ENCODE results near the gene GXYLT2. TPM values are rescaled to one million over a fixed set of nuclear protein-coding genes. Genes with fewer than 3 reads are reported as not detected.
A peak's percentile ranks its signal among the peaks of the same experiment; 100 is the strongest.

GXYLT2 gene
- total and polyA plus RNA-seq, 8 donors: 0.40 to 27.0 (median 1.4) TPM

GRCh38 chr3:72846166-72846565 lies 41.7 kb upstream of the GXYLT2 start:
- DNase-seq: no peak
- TF ChIP-seq, protein P1, sequence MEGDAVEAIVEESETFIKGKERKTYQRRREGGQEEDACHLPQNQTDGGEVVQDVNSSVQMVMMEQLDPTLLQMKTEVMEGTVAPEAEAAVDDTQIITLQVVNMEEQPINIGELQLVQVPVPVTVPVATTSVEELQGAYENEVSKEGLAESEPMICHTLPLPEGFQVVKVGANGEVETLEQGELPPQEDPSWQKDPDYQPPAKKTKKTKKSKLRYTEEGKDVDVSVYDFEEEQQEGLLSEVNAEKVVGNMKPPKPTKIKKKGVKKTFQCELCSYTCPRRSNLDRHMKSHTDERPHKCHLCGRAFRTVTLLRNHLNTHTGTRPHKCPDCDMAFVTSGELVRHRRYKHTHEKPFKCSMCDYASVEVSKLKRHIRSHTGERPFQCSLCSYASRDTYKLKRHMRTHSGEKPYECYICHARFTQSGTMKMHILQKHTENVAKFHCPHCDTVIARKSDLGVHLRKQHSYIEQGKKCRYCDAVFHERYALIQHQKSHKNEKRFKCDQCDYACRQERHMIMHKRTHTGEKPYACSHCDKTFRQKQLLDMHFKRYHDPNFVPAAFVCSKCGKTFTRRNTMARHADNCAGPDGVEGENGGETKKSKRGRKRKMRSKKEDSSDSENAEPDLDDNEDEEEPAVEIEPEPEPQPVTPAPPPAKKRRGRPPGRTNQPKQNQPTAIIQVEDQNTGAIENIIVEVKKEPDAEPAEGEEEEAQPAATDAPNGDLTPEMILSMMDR (IDR thresholded peaks at IDR 0.05): no peak
- no peak for TF ChIP-seq EP300 (IDR thresholded peaks at IDR 0.05)
- TF ChIP-seq POLR2AphosphoS5 (IDR thresholded peaks at IDR 0.05): no peak
- TF ChIP-seq POLR2A (IDR thresholded peaks at IDR 0.05): no peak
- H3K27me3 ChIP-seq: no peaks in the 10 kb centered on the region
- H3K9me3 ChIP-seq: no peaks in the 10 kb centered on the region
- H3K4me3 ChIP-seq: no peak overlapping the region
- peaks cover 15 to 37% (median 28%) of the 10 kb centered on the region in 4 donors for H3K4me1 ChIP-seq
- peaks cover 0 to 21% (median 15%) of the 10 kb centered on the region in 4 donors for H3K36me3 ChIP-seq
- intact Hi-C loops (cut with DNase I; ENCODE audit: low total_unique reads): loop anchor here (5.0 kb wide), 1 partner anchor 151 kb away; the partner anchor contains the start of gene PPP4R2
- 83 to 95% (median 93%) methylated on average over 10 of the region's 10 CpGs for WGBS, 5 donors
- no peak overlapping the region for H3K27ac ChIP-seq

GRCh38 chr3:72847282-72847681 lies 40.6 kb upstream of the GXYLT2 start:
- DNase-seq: no peak
- peaks cover 0 to 9% (median 4%) of the 10 kb centered on the region in 4 donors for H3K36me3 ChIP-seq
- H3K27me3 ChIP-seq: no peaks in the 10 kb centered on the region
- TF ChIP-seq EP300 (IDR thresholded peaks at IDR 0.05): no peak
- no peak for TF ChIP-seq POLR2A (IDR thresholded peaks at IDR 0.05)
- no peak for TF ChIP-seq POLR2AphosphoS5 (IDR thresholded peaks at IDR 0.05)
- TF ChIP-seq, protein P1 (IDR thresholded peaks at IDR 0.05): no peak
- peak overlapping the region; percentile 76 to 98 (median 85) for H3K4me3 ChIP-seq
- intact Hi-C loops (cut with DNase I; ENCODE audit: low total_unique reads): loop anchor here (5.0 kb wide), 1 partner anchor 150 kb away; the partner anchor contains the start of gene PPP4R2
- H3K4me1 ChIP-seq: peaks cover 15 to 43% (median 28%) of the 10 kb centered on the region in 4 donors
- peak overlapping the region in 4 of 5 donors; percentile 79 to 88 (median 82) for H3K27ac ChIP-seq
- WGBS, 5 donors: 5 to 13% (median 10%) methylated on average over 6 of the region's 6 CpGs
- no peaks in the 10 kb centered on the region for H3K9me3 ChIP-seq

DNA sequence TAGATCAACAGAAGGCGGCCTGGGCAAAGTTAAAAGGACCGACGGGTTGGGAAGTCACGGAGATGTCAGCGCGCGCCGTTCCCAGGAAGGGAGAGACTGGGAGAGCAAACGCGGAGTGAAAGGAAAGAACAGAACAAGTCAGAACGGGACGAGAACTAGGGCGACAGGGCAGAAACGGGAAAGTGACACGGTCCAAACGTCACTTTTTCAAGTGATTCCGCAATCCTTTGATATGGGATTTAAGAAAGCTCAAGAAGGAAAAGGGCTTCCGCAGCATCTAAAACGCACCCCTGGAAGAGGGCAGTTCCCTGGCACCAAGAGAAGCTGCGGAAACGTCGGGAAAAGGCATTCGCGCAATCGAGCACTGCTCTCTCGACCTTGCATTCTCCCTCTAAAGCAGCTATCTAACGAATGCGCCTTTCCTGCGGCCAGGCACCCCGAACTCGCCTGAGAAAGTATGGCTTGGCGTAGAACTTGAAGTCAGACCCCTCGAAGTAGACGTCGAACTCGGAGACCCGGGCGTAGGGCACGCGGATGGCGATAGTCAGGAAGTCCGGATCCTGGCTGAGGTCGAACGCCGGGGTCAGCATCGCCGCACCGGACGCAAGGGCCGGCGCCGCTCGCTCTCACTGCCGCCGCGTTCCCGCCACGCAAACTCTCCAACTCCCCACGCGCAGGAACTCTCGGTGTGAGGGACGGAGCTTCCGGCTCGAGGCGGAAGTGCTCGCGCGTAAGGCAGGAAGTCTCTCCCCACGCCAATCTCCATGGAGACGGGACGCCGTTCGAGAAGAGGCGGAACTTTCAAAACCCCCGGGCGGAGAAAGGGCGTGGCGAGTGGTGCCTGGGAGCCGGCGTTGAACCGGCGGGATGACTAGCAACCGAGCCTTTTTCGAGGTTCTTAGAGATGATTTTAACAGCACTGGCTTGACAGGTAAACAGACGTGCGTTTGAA lies 39.8 kb upstream of the GXYLT2 start, which contains the start of gene SHQ1:
Gene SHQ1, minus strand, starts transcription at position 695 of the 952 bp plus-strand sequence. Its CDS starts 105 bp downstream, at position 590.
- intact Hi-C loops (cut with DNase I; ENCODE audit: low total_unique reads): loop anchor here (5.0 kb wide), 1 partner anchor 149 kb away; the partner anchor contains the start of gene PPP4R2
- H3K27ac ChIP-seq: peak within 1 kb of the TSS; percentile 62 to 88 (median 80)
- 0 to 1% (median 0%) methylated on average over 55 to 86 of the region's 86 CpGs for WGBS, 5 donors

GRCh38 chr3:72848703-72849081 lies 39.2 kb upstream of the GXYLT2 start:
- no peaks in the 10 kb centered on the region for H3K36me3 ChIP-seq
- H3K9me3 ChIP-seq: no peaks in the 10 kb centered on the region
- WGBS, 5 donors: 1% methylated on average over 11 of the region's 11 CpGs
- no peak for DNase-seq
- intact Hi-C loops (cut with DNase I; ENCODE audit: low total_unique reads): loop anchor here (5.0 kb wide), 1 partner anchor 149 kb away; the partner anchor contains the start of gene PPP4R2
- H3K27me3 ChIP-seq: no peaks in the 10 kb centered on the region
- H3K27ac ChIP-seq: peak overlapping the region in 3 of 5 donors; percentile 14 to 80 (median 79)
- peak overlapping the region; percentile 76 to 98 (median 85) for H3K4me3 ChIP-seq
- no peak for TF ChIP-seq EP300 (IDR thresholded peaks at IDR 0.05)
- TF ChIP-seq POLR2AphosphoS5 (IDR thresholded peaks at IDR 0.05): no peak
- TF ChIP-seq, protein P1 (IDR thresholded peaks at IDR 0.05): no peak
- no peak for TF ChIP-seq POLR2A (IDR thresholded peaks at IDR 0.05)
- H3K4me1 ChIP-seq: peaks cover 15 to 43% (median 28%) of the 10 kb centered on the region in 4 donors

More for the DNA sequence above, 39.8 kb upstream of the GXYLT2 start, which contains the start of gene SHQ1:
- Histone ChIP-seq H3K4me1 (peaks cover 15 to 43% (median 28%) of the 10 kb centered on the region in 4 donors), H3K9me3 (no peaks in the 10 kb centered on the region), H3K36me3 (peaks cover 0 to 2% (median 0%) of the 10 kb centered on the region in 4 donors), H3K27me3 (no peaks in the 10 kb centered on the region), H3K4me3 (peak within 1 kb of the TSS; percentile 76 to 98 (median 85))
- TF ChIP-seq EP300 (IDR thresholded peaks at IDR 0.05): no peak
- TF ChIP-seq POLR2AphosphoS5 (IDR thresholded peaks at IDR 0.05): peak; percentile 78 to 94 (median 84)
- peak; percentile 97 to 99 for DNase-seq

All from stomach (tissue), 9 donors.